ENCODE data around the gene EFCAB5.

The EFCAB5 gene

DNA sequence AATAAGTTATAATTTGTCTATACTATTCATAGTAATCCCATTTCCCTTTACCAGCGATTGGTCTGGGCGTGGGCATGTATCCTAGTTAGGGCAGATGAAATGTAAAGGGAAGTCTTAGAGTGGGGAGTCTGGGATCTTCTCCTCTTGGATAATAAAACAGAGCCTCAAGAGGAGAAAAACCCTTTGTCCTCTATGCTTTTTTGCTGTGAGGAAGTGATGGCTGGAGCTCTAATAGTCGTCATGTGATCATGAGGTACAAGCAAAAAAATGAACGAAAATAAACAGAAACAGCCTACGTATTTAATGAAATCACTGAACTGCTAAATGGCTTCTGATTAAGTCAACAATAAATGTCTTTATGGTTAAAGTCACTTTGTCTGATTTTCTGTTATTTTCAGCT, 26.8 kb downstream of the EFCAB5 start:
- DNase-seq (ENCODE audit: extremely low spot score) = no peak
- ChIA-PET CTCF (interaction anchor here (0.7 to 1.0 kb wide), 2 partner anchors 158 to 235 kb away, joined by 3 read pairs; no protein-coding TSS in a partner anchor), POLR2A (no interaction called here)
- TF ChIP-seq, protein P1, sequence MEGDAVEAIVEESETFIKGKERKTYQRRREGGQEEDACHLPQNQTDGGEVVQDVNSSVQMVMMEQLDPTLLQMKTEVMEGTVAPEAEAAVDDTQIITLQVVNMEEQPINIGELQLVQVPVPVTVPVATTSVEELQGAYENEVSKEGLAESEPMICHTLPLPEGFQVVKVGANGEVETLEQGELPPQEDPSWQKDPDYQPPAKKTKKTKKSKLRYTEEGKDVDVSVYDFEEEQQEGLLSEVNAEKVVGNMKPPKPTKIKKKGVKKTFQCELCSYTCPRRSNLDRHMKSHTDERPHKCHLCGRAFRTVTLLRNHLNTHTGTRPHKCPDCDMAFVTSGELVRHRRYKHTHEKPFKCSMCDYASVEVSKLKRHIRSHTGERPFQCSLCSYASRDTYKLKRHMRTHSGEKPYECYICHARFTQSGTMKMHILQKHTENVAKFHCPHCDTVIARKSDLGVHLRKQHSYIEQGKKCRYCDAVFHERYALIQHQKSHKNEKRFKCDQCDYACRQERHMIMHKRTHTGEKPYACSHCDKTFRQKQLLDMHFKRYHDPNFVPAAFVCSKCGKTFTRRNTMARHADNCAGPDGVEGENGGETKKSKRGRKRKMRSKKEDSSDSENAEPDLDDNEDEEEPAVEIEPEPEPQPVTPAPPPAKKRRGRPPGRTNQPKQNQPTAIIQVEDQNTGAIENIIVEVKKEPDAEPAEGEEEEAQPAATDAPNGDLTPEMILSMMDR (IDR thresholded peaks at IDR 0.05; ENCODE audit: control extremely low read depth, extremely low read depth, low read depth, missing control alignments) = no peak

DNA sequence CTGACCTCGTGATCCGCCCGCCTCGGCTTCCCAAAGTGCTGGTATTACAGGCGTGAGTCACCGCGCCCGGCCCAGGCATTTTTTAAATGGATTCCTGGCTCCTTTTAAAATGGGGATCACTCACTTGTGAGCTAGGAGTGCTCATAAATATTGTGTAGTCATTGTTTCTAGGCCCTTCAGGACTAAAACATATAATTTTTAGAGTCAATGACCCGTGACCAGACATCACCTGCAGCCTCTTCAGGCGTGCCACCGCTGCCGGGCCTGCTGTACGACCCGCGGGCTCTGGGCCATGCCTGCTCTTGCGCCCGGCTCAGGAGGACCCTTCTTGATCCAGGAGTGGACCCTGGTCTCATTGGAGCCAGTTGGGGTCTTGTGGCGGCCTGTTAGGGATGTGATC, 30.8 kb downstream of the EFCAB5 start:
- CTCF ChIA-PET = interaction anchor here (1.6 kb wide), 1 partner anchor 10 kb away, joined by 3 read pairs; no protein-coding TSS in a partner anchor
- TF ChIP-seq, protein P1 (IDR thresholded peaks at IDR 0.05; ENCODE audit: control extremely low read depth, extremely low read depth, low read depth, missing control alignments) = no peak
- POLR2A ChIA-PET = no interaction called here
- no peak for DNase-seq (ENCODE audit: extremely low spot score)

DNA sequence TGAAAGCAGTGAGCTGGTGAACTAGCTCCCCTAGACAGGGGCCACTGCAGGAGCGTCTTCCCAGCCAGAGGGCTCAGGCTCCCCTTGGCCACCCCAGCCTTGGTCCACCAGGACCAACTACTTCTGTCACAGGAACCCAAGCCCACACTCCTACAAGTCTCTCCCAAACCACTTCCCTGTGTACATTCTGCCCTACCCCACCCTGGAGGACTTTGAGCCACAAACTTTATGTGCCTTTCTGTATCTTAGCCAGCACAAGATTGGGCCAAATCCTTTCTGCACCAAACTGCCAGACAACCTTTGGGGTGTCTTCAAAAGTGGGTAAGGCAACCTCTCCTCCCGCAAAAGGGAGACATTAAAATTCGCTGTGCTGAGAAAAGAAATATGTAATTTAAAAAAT, 31.6 kb downstream of the EFCAB5 start:
- DNase-seq (ENCODE audit: extremely low spot score) = no peak
- TF ChIP-seq, protein P1 (IDR thresholded peaks at IDR 0.05; ENCODE audit: control extremely low read depth, extremely low read depth, low read depth, missing control alignments) = no peak
- POLR2A ChIA-PET = no interaction called here
- CTCF ChIA-PET = interaction anchor here (1.6 kb wide), 1 partner anchor 11 kb away, joined by 3 read pairs; no protein-coding TSS in a partner anchor

DNA sequence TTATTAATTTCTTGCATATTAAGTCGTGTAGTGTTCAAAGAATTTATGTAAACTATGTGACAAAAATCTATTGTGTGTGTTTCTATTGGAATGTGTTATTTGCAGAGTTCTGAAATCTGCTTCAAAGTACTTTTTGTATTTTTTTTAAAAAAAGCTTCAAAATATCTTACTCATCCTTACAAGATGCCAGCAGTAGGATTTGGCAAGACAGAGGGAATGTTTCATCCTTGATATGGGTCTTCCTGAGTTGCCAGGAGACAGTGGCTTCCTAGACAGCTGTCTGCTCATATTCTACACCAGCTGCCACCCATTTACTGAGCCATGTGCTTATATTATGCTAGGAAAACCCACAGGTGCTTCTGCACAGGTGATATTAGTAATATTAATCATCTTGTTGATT, 36.4 kb downstream of the EFCAB5 start:
- TF ChIP-seq, protein P1 (IDR thresholded peaks at IDR 0.05; ENCODE audit: control extremely low read depth, extremely low read depth, low read depth, missing control alignments) = no peak
- DNase-seq (ENCODE audit: extremely low spot score) = no peak
- ChIA-PET CTCF (interaction anchor here (1.0 kb wide), 1 partner anchor 19 kb away, joined by 4 read pairs; no protein-coding TSS in a partner anchor), POLR2A (no interaction called here)

DNA sequence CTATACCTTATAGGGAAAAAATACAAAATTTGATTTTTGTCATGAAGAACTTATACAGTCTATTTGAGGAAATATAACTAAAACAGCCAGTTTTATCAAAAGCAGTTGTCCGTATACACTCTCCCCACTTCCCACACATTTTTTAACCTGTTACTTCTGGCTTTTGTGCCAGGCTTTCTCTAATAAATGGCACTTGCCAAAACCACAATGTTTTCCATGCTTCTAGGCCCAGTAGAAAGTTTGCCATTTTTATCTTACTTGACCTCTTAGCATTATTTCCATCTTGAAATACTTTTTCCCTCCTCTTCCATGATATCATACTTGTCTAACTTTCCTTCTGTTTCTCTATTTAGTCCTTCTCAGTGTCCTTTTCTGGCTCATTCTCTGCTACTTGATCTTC, 38.8 kb downstream of the EFCAB5 start:
- POLR2A ChIA-PET = no interaction called here
- CTCF ChIA-PET = interaction anchor here (1.3 kb wide), 1 partner anchor 362 kb away, joined by 3 read pairs; no protein-coding TSS in a partner anchor
- TF ChIP-seq, protein P1 (IDR thresholded peaks at IDR 0.05; ENCODE audit: control extremely low read depth, extremely low read depth, low read depth, missing control alignments) = no peak
- no peak for DNase-seq (ENCODE audit: extremely low spot score)

DNA sequence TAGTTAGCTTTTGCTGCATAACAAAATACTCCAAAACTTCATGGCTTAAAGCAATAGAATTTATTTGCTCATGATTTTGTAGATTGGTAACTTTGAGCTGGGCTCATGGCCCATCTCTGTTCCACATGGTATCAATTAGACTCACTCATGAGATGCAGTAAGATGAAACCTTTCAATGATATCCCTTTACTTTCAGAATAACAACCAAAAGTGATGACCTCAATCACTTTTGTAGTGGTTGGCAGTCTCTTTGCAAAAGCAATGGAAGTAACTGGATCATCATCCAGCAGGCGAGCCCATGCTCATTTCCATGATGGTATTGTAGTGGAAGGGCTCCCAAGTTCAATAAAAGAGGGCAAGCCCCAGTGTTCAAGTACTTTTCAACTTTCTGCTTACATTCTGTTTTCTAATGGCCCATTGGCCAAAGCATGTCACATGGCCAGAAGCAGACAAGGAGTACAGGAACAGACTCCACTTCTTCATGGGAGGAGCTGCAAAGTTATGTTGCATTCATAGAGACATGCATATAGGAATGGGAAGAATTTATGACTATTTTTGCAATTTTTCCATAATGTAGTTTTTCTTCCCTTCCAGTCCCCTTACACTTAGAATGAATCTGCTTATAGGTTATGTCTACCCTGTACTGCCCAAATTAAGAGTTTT, 41.7 kb downstream of the EFCAB5 start:
- TF ChIP-seq, protein P1 (IDR thresholded peaks at IDR 0.05; ENCODE audit: control extremely low read depth, extremely low read depth, low read depth, missing control alignments) = no peak
- no peak for DNase-seq (ENCODE audit: extremely low spot score)
- POLR2A ChIA-PET = interaction anchor here (0.5 kb wide), 1 partner anchor 611 kb away, joined by 4 read pairs; no protein-coding TSS in a partner anchor
- CTCF ChIA-PET = interaction anchor here (0.9 to 1.9 kb wide), 2 partner anchors 111 to 173 kb away, joined by 3 to 5 read pairs; no protein-coding TSS in a partner anchor

Measured in GM10248 (cell line).